Gastroesophageal sphincter (tissue), 3 donors: Measurements from ENCODE around the gene ABCB6.

Source experiments
- EP300 ChIP-seq: sonication (generic); formaldehyde crosslinking; IDR thresholded peaks from one replicate; pipeline ENCODE4 v1.6.1; 2017; ENCODE audit warnings: antibody characterized with exemption, mild to moderate bottlenecking
- TF ChIP-seq, protein P1 (sequence below), 4 experiments: fragments of 200-600 bp in 2 of 4; fragments of 450-650 bp in 2 of 4; sonication (generic) in 1 of 4; IDR thresholded peaks; one replicate each; pipeline ENCODE4 v1.5.1; 2017 to 2019; ENCODE audit warnings: antibody characterized with exemption in 4 of 4, mild to moderate bottlenecking in 2 of 4, moderate library complexity in 2 of 4

DNA sequence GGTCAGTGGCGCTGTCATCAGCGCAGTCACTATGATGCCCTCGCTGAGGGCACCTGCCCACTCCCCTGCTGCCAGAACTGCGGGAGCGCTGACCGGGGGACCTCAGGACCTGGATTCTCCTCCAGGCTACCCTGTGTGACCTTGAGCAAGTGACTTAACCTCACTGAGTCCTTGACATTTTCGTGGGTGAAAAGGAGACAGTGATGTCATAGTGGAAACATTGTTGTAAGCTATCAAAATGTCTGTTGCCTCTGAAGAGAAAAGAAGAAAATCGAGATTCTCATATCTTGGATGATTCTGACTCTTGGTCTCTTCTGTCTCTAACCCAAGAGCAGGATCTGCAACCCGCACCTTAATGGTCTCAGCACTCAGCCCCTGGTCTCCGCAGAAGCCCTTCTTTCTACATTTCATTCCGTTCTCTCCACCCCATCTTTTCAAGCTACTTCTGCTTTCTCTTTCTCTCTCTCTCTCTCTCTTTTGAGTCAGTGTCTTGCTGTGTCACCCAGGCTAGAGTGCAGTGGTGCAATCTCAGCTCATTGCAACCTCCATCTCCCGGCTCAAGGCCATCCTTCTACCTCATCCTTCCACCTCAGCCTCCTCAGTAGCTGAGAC is 35.9 kb upstream of the ABCB6 start:
- TF ChIP-seq, protein P1, sequence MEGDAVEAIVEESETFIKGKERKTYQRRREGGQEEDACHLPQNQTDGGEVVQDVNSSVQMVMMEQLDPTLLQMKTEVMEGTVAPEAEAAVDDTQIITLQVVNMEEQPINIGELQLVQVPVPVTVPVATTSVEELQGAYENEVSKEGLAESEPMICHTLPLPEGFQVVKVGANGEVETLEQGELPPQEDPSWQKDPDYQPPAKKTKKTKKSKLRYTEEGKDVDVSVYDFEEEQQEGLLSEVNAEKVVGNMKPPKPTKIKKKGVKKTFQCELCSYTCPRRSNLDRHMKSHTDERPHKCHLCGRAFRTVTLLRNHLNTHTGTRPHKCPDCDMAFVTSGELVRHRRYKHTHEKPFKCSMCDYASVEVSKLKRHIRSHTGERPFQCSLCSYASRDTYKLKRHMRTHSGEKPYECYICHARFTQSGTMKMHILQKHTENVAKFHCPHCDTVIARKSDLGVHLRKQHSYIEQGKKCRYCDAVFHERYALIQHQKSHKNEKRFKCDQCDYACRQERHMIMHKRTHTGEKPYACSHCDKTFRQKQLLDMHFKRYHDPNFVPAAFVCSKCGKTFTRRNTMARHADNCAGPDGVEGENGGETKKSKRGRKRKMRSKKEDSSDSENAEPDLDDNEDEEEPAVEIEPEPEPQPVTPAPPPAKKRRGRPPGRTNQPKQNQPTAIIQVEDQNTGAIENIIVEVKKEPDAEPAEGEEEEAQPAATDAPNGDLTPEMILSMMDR (IDR thresholded peaks at IDR 0.05), result no peak
- no peak for TF ChIP-seq EP300
